K562 (cell line): ENCODE results near the gene CSMD2.

ENCODE experiments used
- ARNT ChIP-seq, 2 experiments: fragments of 450-650 bp; IDR thresholded peaks; 2 replicates each; pipeline ENCODE4 v1.6.1; 2016; ENCODE audit warnings: mild to moderate bottlenecking in 1 of 2
- DPF2 ChIP-seq: fragments of 450-650 bp; IDR thresholded peaks from 2 replicates; pipeline ENCODE4 v1.6.1; 2016
- MAFK ChIP-seq: IDR thresholded peaks from 2 replicates; pipeline ENCODE4 v1.6.1; 2011; ENCODE audit warnings: low read length, improper control_type of control experiment
- MIER1 ChIP-seq: fragments of 450-650 bp; IDR thresholded peaks from 2 replicates; pipeline ENCODE4 v1.6.1; 2016; ENCODE audit warnings: antibody characterized with exemption, mild to moderate bottlenecking, low read depth
- POLR2A ChIP-seq: fragments of 450-650 bp; conservative IDR thresholded peaks from 2 replicates; pipeline ENCODE4 v1.6.1; 2016
- POLR2AphosphoS5 ChIP-seq: IDR thresholded peaks from 2 replicates; pipeline ENCODE4 v1.6.1; 2011; ENCODE audit warnings: mild to moderate bottlenecking, low read depth, low read length, moderate library complexity; ENCODE audit not compliant: control insufficient read depth, insufficient read depth
- RBM15 ChIP-seq: fragments of 200-400 bp; formaldehyde crosslinking; IDR thresholded peaks from 2 replicates; pipeline ENCODE4 v1.6.1; 2018; ENCODE audit warnings: mild to moderate bottlenecking, low read length, moderate library complexity; ENCODE audit not compliant: insufficient read depth
- TCF7 ChIP-seq: sonication (generic); IDR thresholded peaks from 2 replicates; pipeline ENCODE4 v1.6.1; 2016; ENCODE audit warnings: antibody characterized with exemption, borderline replicate concordance
- ZKSCAN1 ChIP-seq: fragments of 150-350 bp; IDR thresholded peaks from 2 replicates; pipeline ENCODE4 v1.6.1; 2016; ENCODE audit warnings: low read depth, low read length
- TF ChIP-seq, protein P1 (sequence below): sonication (generic); formaldehyde crosslinking; IDR thresholded peaks from 2 replicates; pipeline ENCODE4 v1.8.1; 2022; ENCODE audit warnings: missing genetic modification reagents
- TF ChIP-seq, protein P2 (sequence below): sonication (generic); formaldehyde crosslinking; IDR thresholded peaks from 2 replicates; pipeline ENCODE4 v1.9.0; 2022; ENCODE audit warnings: mild to moderate bottlenecking, missing genetic modification reagents

GRCh38 chr1:34101151-34101550, 63.9 kb downstream of the CSMD2 start:
- no peak for TF ChIP-seq DPF2
- TF ChIP-seq, protein P1, sequence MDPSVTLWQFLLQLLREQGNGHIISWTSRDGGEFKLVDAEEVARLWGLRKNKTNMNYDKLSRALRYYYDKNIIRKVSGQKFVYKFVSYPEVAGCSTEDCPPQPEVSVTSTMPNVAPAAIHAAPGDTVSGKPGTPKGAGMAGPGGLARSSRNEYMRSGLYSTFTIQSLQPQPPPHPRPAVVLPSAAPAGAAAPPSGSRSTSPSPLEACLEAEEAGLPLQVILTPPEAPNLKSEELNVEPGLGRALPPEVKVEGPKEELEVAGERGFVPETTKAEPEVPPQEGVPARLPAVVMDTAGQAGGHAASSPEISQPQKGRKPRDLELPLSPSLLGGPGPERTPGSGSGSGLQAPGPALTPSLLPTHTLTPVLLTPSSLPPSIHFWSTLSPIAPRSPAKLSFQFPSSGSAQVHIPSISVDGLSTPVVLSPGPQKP (CRISPR knock-in tag) = no peak
- TF ChIP-seq POLR2AphosphoS5 = no peak
- no peak for TF ChIP-seq ARNT (IDR thresholded peaks at IDR 0.05)
- no peak for TF ChIP-seq MAFK
- no peak for TF ChIP-seq TCF7
- no peak for TF ChIP-seq ZKSCAN1
- no peak for TF ChIP-seq MIER1
- no peak for TF ChIP-seq RBM15
- no peak for TF ChIP-seq POLR2A
- TF ChIP-seq, protein P2, sequence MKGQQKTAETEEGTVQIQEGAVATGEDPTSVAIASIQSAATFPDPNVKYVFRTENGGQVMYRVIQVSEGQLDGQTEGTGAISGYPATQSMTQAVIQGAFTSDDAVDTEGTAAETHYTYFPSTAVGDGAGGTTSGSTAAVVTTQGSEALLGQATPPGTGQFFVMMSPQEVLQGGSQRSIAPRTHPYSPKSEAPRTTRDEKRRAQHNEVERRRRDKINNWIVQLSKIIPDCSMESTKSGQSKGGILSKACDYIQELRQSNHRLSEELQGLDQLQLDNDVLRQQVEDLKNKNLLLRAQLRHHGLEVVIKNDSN (CRISPR knock-in tag) = no peak
